ENCODE measurements around the gene FNIP2.

- TF ChIP-seq CTCF (IDR thresholded peaks at IDR 0.05) (no peak), ZFX (IDR thresholded peaks at IDR 0.05; ENCODE audit: borderline replicate concordance) (no peak)
These were observed 42.4 kb downstream of the FNIP2 start for GRCh38 chr4:158811216-158811540.
